ENCODE results near the gene MCF2L2.
"Not testable (repeated sequence)": the region's sequence is repeated elsewhere in the genome, so short reads cannot be mapped to it uniquely, and the experiment has no call there.

The MCF2L2 gene

DNA sequence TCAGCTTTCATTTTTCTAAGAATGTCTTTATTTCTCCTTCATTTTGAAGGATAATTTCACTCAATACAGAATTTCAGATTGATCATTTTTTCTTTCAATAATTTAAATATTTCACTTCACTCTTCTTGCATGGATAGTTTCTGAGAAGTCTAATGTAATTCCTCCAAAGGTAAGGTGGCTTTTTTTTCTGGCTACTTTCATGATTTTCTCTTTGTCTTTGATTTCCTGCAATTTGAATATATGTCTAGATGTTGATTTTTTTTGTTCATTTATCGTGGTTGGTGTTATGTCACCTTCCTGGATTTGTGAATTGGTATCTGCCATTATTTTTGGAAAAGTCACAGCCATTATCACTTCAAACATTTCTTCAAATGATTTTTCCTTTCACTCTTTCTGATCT is 14.6 kb upstream of the MCF2L2 start:
- TF ChIP-seq ZFX (IDR thresholded peaks at IDR 0.05; ENCODE audit: borderline replicate concordance), result no peak
- TF ChIP-seq, protein P1, sequence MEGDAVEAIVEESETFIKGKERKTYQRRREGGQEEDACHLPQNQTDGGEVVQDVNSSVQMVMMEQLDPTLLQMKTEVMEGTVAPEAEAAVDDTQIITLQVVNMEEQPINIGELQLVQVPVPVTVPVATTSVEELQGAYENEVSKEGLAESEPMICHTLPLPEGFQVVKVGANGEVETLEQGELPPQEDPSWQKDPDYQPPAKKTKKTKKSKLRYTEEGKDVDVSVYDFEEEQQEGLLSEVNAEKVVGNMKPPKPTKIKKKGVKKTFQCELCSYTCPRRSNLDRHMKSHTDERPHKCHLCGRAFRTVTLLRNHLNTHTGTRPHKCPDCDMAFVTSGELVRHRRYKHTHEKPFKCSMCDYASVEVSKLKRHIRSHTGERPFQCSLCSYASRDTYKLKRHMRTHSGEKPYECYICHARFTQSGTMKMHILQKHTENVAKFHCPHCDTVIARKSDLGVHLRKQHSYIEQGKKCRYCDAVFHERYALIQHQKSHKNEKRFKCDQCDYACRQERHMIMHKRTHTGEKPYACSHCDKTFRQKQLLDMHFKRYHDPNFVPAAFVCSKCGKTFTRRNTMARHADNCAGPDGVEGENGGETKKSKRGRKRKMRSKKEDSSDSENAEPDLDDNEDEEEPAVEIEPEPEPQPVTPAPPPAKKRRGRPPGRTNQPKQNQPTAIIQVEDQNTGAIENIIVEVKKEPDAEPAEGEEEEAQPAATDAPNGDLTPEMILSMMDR (IDR thresholded peaks at IDR 0.05), result no peak

GRCh38 chr3:183440521-183440920 is 12.1 kb upstream of the MCF2L2 start:
- H3K27ac ChIP-seq, result not testable (repeated sequence)

More for the DNA sequence above, 14.6 kb upstream of the MCF2L2 start:
- no peak overlapping the region for H3K27ac ChIP-seq

DNA sequence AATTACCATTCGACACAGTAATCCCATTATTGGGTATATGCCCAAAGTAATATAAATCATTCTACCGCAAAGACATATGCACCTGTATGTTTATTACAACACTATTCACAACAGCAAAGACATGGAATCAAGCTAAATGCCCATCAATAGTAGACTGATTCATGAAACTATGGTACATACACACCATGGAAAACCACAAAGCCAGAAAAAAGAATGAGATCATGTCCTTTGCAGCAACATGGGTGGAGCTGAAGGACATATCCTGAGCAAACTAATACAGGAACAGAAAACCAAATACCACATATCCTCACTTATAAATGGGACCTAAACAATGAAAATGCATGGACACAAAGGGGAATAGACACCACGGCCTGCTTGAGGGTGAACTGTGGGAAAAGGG is 11.1 kb upstream of the MCF2L2 start:
- TF ChIP-seq, protein P1 (IDR thresholded peaks at IDR 0.05), result no peak
- TF ChIP-seq ZFX (IDR thresholded peaks at IDR 0.05; ENCODE audit: borderline replicate concordance), result no peak
- H3K27ac ChIP-seq, result no peak overlapping the region

GRCh38 chr3:183438735-183439134 is 10.3 kb upstream of the MCF2L2 start:
- TF ChIP-seq, protein P1 (IDR thresholded peaks at IDR 0.05), result no peak
- no peak for TF ChIP-seq ZFX (IDR thresholded peaks at IDR 0.05; ENCODE audit: borderline replicate concordance)
- no peak overlapping the region for H3K27ac ChIP-seq

- H3K27ac ChIP-seq, result no peak overlapping the region
- no peak for TF ChIP-seq ZFX (IDR thresholded peaks at IDR 0.05; ENCODE audit: borderline replicate concordance)
- TF ChIP-seq, protein P1 (IDR thresholded peaks at IDR 0.05), result no peak
These were observed 9.5 kb upstream of the MCF2L2 start for GRCh38 chr3:183437666-183438564.

DNA sequence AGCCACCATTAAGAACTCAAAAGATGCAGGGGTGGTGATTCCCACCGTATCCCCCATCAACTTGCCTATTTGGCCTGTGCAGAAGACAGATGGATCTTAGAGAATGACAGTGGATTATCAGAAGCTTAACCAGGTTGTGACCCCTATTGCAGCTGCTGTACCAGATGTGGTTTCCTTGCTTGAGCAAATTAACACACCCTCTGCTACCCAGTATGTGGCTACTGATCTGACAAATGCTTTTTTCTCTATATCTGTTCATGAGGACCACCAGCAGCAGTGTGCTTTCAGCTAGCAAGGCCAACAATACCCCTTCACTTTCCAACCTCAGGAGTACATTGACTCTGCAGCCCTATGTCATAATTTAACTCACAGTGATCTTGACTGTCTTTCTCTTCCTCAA is 8.6 kb upstream of the MCF2L2 start:
- no peak for TF ChIP-seq ZFX (IDR thresholded peaks at IDR 0.05; ENCODE audit: borderline replicate concordance)
- TF ChIP-seq, protein P1 (IDR thresholded peaks at IDR 0.05), result no peak
- no peak overlapping the region for H3K27ac ChIP-seq

DNA sequence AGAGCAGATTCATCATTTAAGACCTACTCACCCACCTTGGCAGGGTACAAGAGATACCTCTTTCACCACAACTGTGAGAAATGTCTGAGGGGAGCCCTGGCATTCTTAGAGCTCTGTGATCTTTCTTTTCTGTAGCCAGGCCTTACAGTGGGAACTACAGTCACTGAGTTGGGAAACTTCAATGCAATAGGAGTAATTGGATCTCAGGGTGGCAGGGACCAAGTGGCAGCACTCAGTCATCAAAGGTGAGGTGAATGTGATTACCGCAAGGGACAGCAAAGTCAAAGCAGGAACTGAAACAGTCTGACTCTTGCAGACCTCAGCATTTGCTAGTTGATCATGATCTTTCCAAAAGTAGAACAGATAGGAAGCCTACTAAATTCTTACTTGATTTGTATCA is 7.2 kb upstream of the MCF2L2 start:
- TF ChIP-seq, protein P1 (IDR thresholded peaks at IDR 0.05), result no peak
- H3K27ac ChIP-seq, result no peak overlapping the region

Measured in 22Rv1 (cell line).